Thyroid gland (tissue), 4 donors: ENCODE results near the gene SH3BP1.

Source experiments
- CTCF ChIP-seq, 6 experiments: fragments of 200-600 bp in 3 of 6; fragments of 450-650 bp in 3 of 6; sonication (generic) in 3 of 6; IDR thresholded peaks; one replicate each; pipeline ENCODE4 v1.5.1; 2016 to 2019; ENCODE audit warnings: antibody characterized with exemption in 6 of 6, mild to moderate bottlenecking in 2 of 6, inconsistent platforms in 1 of 6, moderate library complexity in 1 of 6
- POLR2A ChIP-seq, 2 donors: fragments of 450-650 bp; IDR thresholded peaks; one replicate each; pipeline ENCODE4 v1.6.1; 2017; ENCODE audit warnings: antibody characterized with exemption in 2 of 2, mild to moderate bottlenecking in 2 of 2, moderate library complexity in 1 of 2

GRCh38 chr22:37641561-37641949 is 2.1 kb downstream of the SH3BP1 start:
- TF ChIP-seq POLR2A (IDR thresholded peaks at IDR 0.05), result no peak
- no peak for TF ChIP-seq CTCF (IDR thresholded peaks at IDR 0.05)
